ENCODE data around the gene LEFTY1.

Gene LEFTY1

DNA sequence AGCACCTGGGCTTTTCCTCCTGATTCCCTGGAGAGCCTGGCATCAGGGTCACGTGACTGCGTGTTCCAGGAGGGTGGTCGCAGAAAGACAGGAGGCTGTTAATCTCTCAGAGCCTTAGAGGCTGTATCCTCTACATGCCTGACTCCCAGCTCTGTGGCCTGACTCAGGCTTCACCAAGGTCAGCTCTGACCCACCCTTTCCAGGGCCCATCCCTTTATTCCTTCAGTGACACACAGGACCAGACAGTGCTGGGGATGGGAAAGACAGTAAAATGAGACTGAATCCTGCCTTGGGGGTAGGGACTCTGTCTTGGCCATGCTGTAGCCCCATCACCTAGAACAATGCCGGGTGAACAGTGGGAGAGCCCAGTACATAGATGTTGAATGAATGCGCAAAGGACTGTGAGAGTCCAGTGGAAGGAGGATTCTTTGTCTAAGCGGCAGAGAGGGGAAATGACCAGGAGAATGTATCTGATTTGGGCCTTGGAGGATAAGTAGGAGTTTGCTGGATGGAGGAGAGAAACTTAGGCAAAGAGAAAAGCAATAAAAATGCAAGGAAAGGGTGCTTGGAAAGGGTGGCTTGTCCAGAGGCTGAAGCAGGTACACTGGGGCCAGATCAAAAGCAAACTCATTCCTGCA is 46.0 kb downstream of the LEFTY1 start:
- no peak overlapping the region for H3K27ac ChIP-seq
- TF ChIP-seq, protein P1, sequence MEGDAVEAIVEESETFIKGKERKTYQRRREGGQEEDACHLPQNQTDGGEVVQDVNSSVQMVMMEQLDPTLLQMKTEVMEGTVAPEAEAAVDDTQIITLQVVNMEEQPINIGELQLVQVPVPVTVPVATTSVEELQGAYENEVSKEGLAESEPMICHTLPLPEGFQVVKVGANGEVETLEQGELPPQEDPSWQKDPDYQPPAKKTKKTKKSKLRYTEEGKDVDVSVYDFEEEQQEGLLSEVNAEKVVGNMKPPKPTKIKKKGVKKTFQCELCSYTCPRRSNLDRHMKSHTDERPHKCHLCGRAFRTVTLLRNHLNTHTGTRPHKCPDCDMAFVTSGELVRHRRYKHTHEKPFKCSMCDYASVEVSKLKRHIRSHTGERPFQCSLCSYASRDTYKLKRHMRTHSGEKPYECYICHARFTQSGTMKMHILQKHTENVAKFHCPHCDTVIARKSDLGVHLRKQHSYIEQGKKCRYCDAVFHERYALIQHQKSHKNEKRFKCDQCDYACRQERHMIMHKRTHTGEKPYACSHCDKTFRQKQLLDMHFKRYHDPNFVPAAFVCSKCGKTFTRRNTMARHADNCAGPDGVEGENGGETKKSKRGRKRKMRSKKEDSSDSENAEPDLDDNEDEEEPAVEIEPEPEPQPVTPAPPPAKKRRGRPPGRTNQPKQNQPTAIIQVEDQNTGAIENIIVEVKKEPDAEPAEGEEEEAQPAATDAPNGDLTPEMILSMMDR (conservative IDR thresholded peaks at IDR 0.05), result no peak

DNA sequence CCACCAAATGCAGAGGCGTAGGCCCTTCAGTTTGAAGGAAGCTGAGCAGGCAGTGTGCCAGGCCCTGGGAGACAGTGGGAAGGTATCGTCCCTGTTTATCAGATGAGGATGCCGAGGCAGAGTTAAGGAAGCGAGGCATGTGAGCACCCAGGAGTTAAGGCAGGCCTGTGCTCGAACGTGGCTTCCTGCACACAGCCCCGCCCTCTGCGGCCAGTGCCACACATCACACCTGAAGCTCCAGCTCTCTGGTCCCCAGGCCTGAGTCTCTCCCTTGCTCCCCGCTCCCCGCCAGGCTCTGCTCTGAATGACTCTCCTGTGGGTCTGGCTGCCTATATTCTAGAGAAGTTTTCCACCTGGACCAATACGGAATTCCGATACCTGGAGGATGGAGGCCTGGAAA is 46.9 kb downstream of the LEFTY1 start:
- no peak overlapping the region for H3K27ac ChIP-seq
- TF ChIP-seq, protein P1 (conservative IDR thresholded peaks at IDR 0.05), result no peak

DNA sequence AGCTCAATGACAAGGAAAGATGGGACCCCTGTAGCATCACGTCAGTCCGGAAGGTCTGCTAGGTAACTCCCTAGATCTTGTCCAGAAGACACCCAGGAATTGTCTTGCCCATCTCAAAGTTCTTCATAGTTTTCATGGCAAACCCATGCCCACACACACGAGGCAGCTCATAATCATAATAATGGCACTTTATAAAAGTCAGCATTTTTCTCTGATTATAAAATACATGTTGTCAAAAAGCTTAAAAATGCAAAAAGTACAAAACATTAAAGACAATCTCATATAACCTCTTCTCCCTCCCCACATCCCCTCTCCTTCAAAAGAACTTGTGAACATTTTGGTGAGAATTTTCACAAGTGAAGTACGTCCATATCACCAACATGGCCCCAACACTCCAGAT is 48.2 kb downstream of the LEFTY1 start:
- TF ChIP-seq, protein P1 (conservative IDR thresholded peaks at IDR 0.05), result no peak
- H3K27ac ChIP-seq, result no peak overlapping the region

- TF ChIP-seq, protein P1 (conservative IDR thresholded peaks at IDR 0.05), result no peak
- H3K27ac ChIP-seq, result no peak overlapping the region
These were observed 48.7 kb downstream of the LEFTY1 start for GRCh38 chr1:225840223-225840610.

- no peak overlapping the region for H3K27ac ChIP-seq
- TF ChIP-seq, protein P1 (conservative IDR thresholded peaks at IDR 0.05), result no peak
These were observed 50.2 kb downstream of the LEFTY1 start for GRCh38 chr1:225838793-225839192.

- H3K27ac ChIP-seq, result peak overlapping the region; percentile 66
These were observed 52.6 kb downstream of the LEFTY1 start for GRCh38 chr1:225836296-225836695.

All from VCaP (cell line).